ENCODE data around the gene PIRT. TPM values are rescaled to one million over a fixed set of nuclear protein-coding genes. Genes with fewer than 3 reads are reported as not detected.
"Not testable (repeated sequence)": the region's sequence is repeated elsewhere in the genome, so short reads cannot be mapped to it uniquely, and the experiment has no call there.

Gene PIRT
- not detected in 2 replicates for total RNA-seq (2014; rRNA removed; shearing (Covaris generic))
- polyA plus RNA-seq (2014; cell fraction: nucleus; rRNA removed) = not detected in 2 replicates

- no peak for DNase-seq (ENCODE audit: extremely low read depth, low read depth)
These were observed at the start of gene PIRT for GRCh38 chr17:10837921-10838320. TSS of gene PIRT (minus strand) at chr17:10838087. CDS start at chr17:10825645, 12,442 bp downstream.

GRCh38 chr17:10881959-10882358 lies 44.1 kb upstream of the PIRT start:
- DNase-seq (ENCODE audit: extremely low read depth, low read depth) = no peak

DNA sequence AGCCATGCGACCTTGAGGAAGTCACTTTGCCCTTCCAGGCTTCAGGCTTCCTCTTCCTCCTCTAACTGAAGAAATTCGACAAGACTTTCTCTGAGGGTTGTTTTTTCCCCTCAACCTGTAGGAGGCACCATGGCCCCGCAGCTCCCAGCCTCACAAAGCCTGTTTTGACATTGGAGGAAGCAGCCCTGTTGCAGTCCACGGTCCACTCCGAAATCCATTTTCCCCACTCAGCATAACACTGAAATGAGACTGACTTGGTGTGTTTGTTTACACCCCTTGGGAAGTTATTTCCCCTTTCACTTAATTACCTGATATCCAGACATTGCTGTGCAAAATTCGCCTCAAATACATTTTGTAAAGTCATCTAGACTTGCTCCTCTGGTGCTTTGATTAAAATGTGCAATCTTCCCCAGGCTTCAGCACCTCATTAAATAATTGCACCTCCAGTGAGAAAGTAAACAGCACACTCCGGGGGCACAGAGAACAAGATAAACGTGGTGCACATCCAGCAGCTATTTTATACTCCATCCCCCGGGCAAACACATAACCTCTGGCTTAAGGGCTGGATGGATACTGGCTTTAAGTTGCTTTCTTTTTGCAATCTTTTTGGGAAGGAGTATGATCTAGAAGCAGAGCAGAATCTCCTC lies 41.4 kb upstream of the PIRT start:
- no peak for DNase-seq (ENCODE audit: extremely low read depth, low read depth)

GRCh38 chr17:10875984-10876555 lies 38.2 kb upstream of the PIRT start:
- peak; percentile 32 for DNase-seq (ENCODE audit: extremely low read depth, low read depth)

DNA sequence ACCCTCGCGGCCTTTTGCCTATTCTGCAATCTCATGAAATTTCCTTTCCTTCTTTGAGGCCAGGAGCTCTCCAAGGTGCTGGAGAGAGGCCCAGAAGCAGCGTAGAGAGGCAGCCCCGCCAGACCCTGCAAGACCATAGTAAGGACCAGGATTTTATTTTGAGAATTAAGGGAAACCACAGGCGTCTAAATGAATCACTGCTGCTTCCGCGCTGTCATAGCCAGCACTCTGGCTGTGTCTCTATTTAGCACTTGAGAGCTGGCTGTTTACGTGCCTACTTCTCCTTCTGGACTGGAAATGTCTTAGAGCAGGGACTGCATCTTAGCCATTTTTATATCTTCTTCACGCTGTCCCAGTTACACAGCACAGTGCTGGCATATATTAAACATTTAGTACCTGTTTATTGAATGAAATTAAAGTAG lies 37.6 kb upstream of the PIRT start:
- DNase-seq (ENCODE audit: extremely low read depth, low read depth) = peak; percentile 14

DNA sequence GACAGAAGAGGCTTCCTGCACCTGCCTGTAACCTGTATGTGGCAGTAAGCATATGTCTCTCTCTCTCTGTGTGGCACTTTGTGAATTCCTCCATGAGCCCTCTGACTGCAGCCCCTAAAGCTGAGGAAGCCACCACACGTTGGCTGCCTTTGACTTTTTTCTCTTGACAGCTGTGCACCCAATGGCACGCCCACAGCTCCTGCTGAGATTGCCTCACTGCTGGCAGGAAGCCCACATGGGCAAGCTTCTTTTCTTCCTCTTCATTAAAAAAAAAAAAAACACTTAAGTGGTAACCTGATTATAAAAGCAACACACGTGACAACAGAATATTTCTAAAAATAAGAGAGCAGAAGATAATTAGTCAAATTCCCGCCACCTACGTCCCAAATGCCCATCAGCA lies 34.0 kb upstream of the PIRT start:
- no peak for DNase-seq (ENCODE audit: extremely low read depth, low read depth)

- peak; percentile 33 for DNase-seq (ENCODE audit: extremely low read depth, low read depth)
These were observed 32.6 kb upstream of the PIRT start for GRCh38 chr17:10870336-10871050.

DNA sequence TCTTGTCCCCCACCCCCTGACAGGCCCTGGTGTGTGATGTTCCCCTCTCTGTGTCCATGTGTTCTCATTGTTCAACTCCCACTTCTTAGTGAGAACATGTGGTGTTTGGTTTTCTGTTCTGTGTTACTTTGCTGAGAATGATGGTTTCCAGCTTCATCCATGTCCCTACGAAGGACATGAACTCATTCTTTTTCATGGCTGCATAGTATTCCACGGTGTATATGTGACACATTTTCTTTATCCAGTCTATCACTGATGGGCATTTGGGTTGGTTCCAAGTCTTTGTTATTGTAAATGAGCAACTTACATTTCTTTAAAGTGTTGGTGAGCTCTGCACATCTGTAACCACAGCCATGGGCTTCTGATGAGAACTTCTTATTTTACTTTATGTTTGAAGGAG lies 30.9 kb upstream of the PIRT start:
- DNase-seq (ENCODE audit: extremely low read depth, low read depth) = not testable (repeated sequence)

DNA sequence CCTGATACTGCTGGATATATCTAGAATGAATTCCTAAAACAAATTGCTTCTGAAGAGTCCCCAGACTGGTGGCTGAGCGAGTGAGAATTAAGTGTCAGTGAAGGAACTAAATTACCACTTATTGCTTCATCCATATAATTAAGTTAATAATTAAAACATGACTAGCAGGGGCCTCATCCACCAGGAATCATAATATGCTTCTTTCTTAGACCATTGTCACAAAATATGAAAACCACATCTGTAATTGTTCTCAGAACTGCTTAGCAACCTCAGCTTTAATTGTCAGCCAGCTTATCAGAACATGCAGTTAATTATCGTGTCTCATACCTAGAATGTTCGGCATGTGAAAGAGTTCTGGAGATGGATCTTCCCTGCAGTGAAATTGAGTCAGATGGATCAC lies 21.2 kb upstream of the PIRT start:
- no peak for DNase-seq (ENCODE audit: extremely low read depth, low read depth)

GRCh38 chr17:10857976-10858375 lies 20.1 kb upstream of the PIRT start:
- no peak for DNase-seq (ENCODE audit: extremely low read depth, low read depth)

GRCh38 chr17:10846636-10847035 lies 8.7 kb upstream of the PIRT start:
- DNase-seq (ENCODE audit: extremely low read depth, low read depth) = not testable (repeated sequence)

- no peak for DNase-seq (ENCODE audit: extremely low read depth, low read depth)
These were observed 7.5 kb upstream of the PIRT start for GRCh38 chr17:10845388-10845751.

- DNase-seq (ENCODE audit: extremely low read depth, low read depth) = peak; percentile 59
These were observed 6.9 kb upstream of the PIRT start for GRCh38 chr17:10844621-10845387.

GRCh38 chr17:10843811-10844210 lies 5.9 kb upstream of the PIRT start:
- DNase-seq (ENCODE audit: extremely low read depth, low read depth) = no peak

GRCh38 chr17:10842658-10843057 lies 4.8 kb upstream of the PIRT start:
- DNase-seq (ENCODE audit: extremely low read depth, low read depth) = no peak

DNA sequence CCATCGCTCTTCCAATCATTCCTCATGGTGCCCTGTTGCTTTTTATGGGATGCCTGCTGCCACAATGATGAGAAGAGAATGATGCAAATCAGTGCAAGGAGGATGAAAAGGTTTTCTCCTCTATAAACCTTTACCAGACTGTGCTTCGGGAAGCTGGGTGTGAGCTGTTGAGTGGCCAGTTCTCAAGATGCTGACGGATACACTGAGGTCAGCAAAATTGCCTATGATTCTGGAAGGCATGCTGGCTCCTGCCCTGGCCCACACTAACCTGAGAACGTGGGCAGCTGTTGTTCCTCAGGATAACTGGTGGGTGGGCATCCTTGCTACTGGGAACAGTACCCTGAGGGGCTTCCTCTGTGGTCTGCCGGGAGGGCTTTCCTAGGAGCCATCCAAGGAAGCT lies 795 bp upstream of the PIRT start:
- no peak for DNase-seq (ENCODE audit: extremely low read depth, low read depth)

DNA sequence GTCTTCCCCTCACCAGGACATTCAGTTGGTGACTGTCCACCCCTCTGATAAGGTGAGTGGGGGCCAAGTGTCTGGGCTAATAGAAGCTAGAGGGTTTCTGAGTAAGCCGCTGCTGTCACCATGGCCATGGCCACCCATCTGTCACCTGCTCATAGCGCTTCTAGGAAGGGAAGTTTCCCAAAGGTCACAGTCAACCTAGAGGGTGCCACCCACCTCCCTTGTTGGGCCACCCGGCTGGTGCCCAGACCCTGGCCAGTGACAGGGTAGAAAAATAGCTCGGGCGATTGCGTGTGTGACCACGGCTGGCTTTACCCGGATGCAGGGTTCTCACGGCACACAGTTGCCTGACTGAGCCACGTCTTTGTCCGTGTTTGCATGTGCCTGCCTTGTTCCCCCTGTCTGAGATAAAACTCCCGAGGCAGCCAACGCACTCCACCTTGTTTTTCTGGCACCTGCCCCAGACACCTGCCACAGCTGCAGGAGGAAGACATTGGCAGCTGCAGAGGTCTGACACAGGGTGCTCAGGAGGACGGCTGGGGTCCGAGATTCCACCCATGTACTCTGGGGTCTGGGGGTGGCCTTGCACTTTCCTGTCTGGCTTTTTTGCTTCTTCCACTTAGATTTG lies 809 bp downstream of the PIRT start:
- DNase-seq (ENCODE audit: extremely low read depth, low read depth) = no peak

- no peak for DNase-seq (ENCODE audit: extremely low read depth, low read depth)
These were observed 1.7 kb downstream of the PIRT start for GRCh38 chr17:10836145-10836544.

DNA sequence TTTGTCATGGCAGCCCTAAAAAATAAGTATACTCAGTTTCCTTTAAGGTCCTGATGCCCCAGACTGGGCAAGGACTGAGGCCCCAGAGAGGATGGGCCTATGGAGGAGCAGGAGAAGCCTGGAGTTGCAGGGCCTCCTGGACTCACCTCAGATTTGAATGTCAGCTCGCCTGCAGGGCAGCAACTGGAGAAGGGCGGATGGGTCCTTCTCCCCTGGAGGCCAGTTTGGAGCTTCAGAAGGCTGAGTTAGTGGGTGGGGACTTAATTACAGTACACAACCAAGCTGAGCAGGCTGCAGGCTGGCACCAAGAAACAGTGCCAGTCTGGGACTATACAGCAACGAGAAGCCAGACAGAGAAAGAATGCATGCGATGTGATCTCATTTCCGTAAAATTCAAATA lies 6.2 kb downstream of the PIRT start:
- DNase-seq (ENCODE audit: extremely low read depth, low read depth) = no peak

- no peak for DNase-seq (ENCODE audit: extremely low read depth, low read depth)
These were observed 9.9 kb downstream of the PIRT start for GRCh38 chr17:10827898-10828552.
